Endothelial cell of umbilical vein (primary cell): ENCODE data around the gene COL4A2. TPM values are rescaled to one million over a fixed set of nuclear protein-coding genes. Genes with fewer than 3 reads are reported as not detected.

Experiments
- BruUV-seq: library from RNA; stranded (reverse); fragments of 400-500 nt; replicated peaks from 2 replicates; lab custom pipeline; 2021; lab: Mats Ljungman, UMichigan
- CTCF ChIA-PET: fragments of 300-600, 350-600 bp; sonication (Branson Sonifier 250); formaldehyde crosslinking; loops from one replicate; lab custom pipeline; 2021; ENCODE audit warnings: antibody characterized with exemption, inconsistent platforms; lab: Charles Lee
- POLR2A ChIA-PET: fragments of 300-600, 350-600 bp; sonication (Branson Sonifier 250); formaldehyde crosslinking; loops from one replicate; lab custom pipeline; 2021; ENCODE audit warnings: antibody characterized with exemption, inconsistent platforms; lab: Charles Lee
- DNase-seq: peaks from one replicate; pipeline ENCODE4 v3.0.0-alpha.2; 2011; ENCODE audit warnings: low read depth, low spot score
- FAIRE-seq: peaks from 2 replicates; lab custom pipeline; 2011; peaks lifted over from hg19 to GRCh38; lab: Jason Lieb, UNC
- H2AFZ ChIP-seq: 2 replicates; pipeline ENCODE4 v1.6.0; 2012; ENCODE audit warnings: low read depth, low read length, control low read depth, inconsistent platforms
- H3K27ac ChIP-seq: 2 replicates; pipeline ENCODE4 v1.5.1; 2011; ENCODE audit warnings: low read depth, mild to moderate bottlenecking, control low read depth, low read length, moderate library complexity; ENCODE audit not compliant: insufficient read depth
- H3K27me3 ChIP-seq, 2 experiments: 2 replicates each; pipeline versions ENCODE4 v1.6.0 to v1.6.1; 2011; ENCODE audit warnings: low read length in 2 of 2, mixed read lengths in 1 of 2; ENCODE audit not compliant: control insufficient read depth in 2 of 2, insufficient read depth in 2 of 2
- H3K36me3 ChIP-seq, 2 experiments: 2 replicates in 1 of 2; 3 replicates in 1 of 2; pipeline ENCODE4 v1.5.1; 2011; ENCODE audit warnings: low read length in 2 of 2, mild to moderate bottlenecking in 1 of 2, moderate library complexity in 1 of 2; ENCODE audit not compliant: control insufficient read depth in 2 of 2, insufficient read depth in 2 of 2; ENCODE audit errors: extremely low read depth in 1 of 2
- H3K4me1 ChIP-seq: 3 replicates; pipeline ENCODE4 v1.5.1; 2011; ENCODE audit warnings: mild to moderate bottlenecking, low read length; ENCODE audit not compliant: control insufficient read depth, insufficient read depth; ENCODE audit errors: extremely low read depth
- H3K4me2 ChIP-seq: 2 replicates; pipeline ENCODE4 v1.6.1; 2011; ENCODE audit warnings: low read length, control low read depth, mixed read lengths; ENCODE audit not compliant: insufficient read depth
- H3K4me3 ChIP-seq, 3 experiments: fragments of 200-600 bp in 1 of 3; sonication (generic), shearing (Covaris generic) in 1 of 3; replicated peaks in 1 of 3; 2 replicates each; pipeline ENCODE4 v1.5.1; 2011 to 2016; ENCODE audit warnings: control low read depth in 3 of 3, low read length in 3 of 3, mild to moderate bottlenecking in 2 of 3, inconsistent platforms in 1 of 3, low read depth in 1 of 3, moderate library complexity in 1 of 3; ENCODE audit not compliant: insufficient read depth in 1 of 3
- H3K79me2 ChIP-seq: 2 replicates; pipeline ENCODE4 v1.6.0; 2012; ENCODE audit warnings: low read length, inconsistent platforms; ENCODE audit not compliant: control insufficient read depth, insufficient read depth
- H3K9ac ChIP-seq: replicated peaks from 2 replicates; pipeline ENCODE3; 2011; ENCODE audit warnings: low read length, control low read depth; ENCODE audit not compliant: insufficient read depth; ENCODE audit errors: extremely low read depth
- H3K9me1 ChIP-seq: replicated peaks from 3 replicates; pipeline ENCODE4 v1.6.0; 2011; ENCODE audit warnings: mild to moderate bottlenecking, low read length; ENCODE audit not compliant: control insufficient read depth, insufficient read depth; ENCODE audit errors: extremely low read depth
- H3K9me3 ChIP-seq: replicated peaks from 2 replicates; pipeline ENCODE4 v1.5.1; 2012; ENCODE audit warnings: low read length, inconsistent platforms; ENCODE audit not compliant: control insufficient read depth, insufficient read depth
- H4K20me1 ChIP-seq: replicated peaks from 2 replicates; pipeline ENCODE3; 2011; ENCODE audit warnings: mild to moderate bottlenecking, low read length; ENCODE audit not compliant: control insufficient read depth, insufficient read depth; ENCODE audit errors: extremely low read depth
- EZH2 ChIP-seq: IDR thresholded peaks from 2 replicates; pipeline ENCODE4 v1.6.1; 2012; ENCODE audit warnings: borderline replicate concordance, low read depth, mild to moderate bottlenecking, moderate library complexity, low read length, inconsistent platforms; ENCODE audit not compliant: severe bottlenecking
- FOS ChIP-seq: IDR thresholded peaks from 2 replicates; pipeline ENCODE4 v1.6.1; 2011; ENCODE audit warnings: mild to moderate bottlenecking, low read length, moderate library complexity, borderline replicate concordance; ENCODE audit not compliant: insufficient read depth
- GATA2 ChIP-seq: IDR thresholded peaks from 2 replicates; pipeline ENCODE4 v1.7.0; 2011; ENCODE audit warnings: low read depth, mild to moderate bottlenecking, moderate library complexity, mixed read lengths, low read length; ENCODE audit not compliant: insufficient read length, insufficient read depth
- JUN ChIP-seq: IDR thresholded peaks from 2 replicates; pipeline ENCODE4 v1.6.1; 2011; ENCODE audit warnings: borderline replicate concordance, low read depth; ENCODE audit not compliant: insufficient read length, insufficient read depth
- MAX ChIP-seq: IDR thresholded peaks from 2 replicates; pipeline ENCODE4 v1.6.1; 2011; ENCODE audit not compliant: insufficient read depth, insufficient read length
- MYC ChIP-seq: IDR thresholded peaks from one replicate; pipeline ENCODE4 v1.6.1; 2011; ENCODE audit warnings: mild to moderate bottlenecking, low read depth, low read length
- POLR2A ChIP-seq: IDR thresholded peaks from 2 replicates; pipeline ENCODE4 v1.6.1; 2012; ENCODE audit warnings: low read depth, mild to moderate bottlenecking, control low read depth, low read length
- POLR2AphosphoS5 ChIP-seq: IDR thresholded peaks from 2 replicates; pipeline ENCODE4 v1.6.1; 2012; ENCODE audit warnings: low read depth, mild to moderate bottlenecking, control low read depth, low read length, moderate library complexity; ENCODE audit not compliant: insufficient read depth
- dilution Hi-C: fragments of 300-500 bp; cut with MboI; formaldehyde crosslinking; loops from one replicate; pipeline ENCODE4 v1.15.0; 2019; ENCODE audit warnings: low sequenced_read_pairs; ENCODE audit not compliant: extremely low pct_ligation_motif_present
- intact Hi-C: fragments of 100-400 bp; cut with micrococcal nuclease; formaldehyde crosslinking; loops from one replicate; pipeline ENCODE4 v1.10.0; 2022
- polyA plus RNA-seq, 4 experiments: library from polyadenylated mRNA; depleted of rRNA in 3 of 4; stranded (reverse) in 3 of 4; unstranded in 1 of 4; fragments of >200 nt; gene quantifications; 2 replicates each; pipeline versions ENCODE4 v1.2.1 to v1.2.3, GENCODE V29; 2011 to 2012; ENCODE audit warnings: missing spikeins in 1 of 4
- total RNA-seq: library from RNA; stranded (reverse); gene quantifications from 2 replicates; pipeline ENCODE4 v1.2.3, GENCODE V29; 2021
- TF ChIP-seq, protein P1 (sequence below), 2 donors: IDR thresholded peaks; 1 replicate in 1 of 2; 2 replicates in 1 of 2; pipeline ENCODE4 v1.5.1; 2011; ENCODE audit warnings: low read length in 2 of 2, mild to moderate bottlenecking in 2 of 2, moderate library complexity in 2 of 2, control low read depth in 1 of 2, inconsistent platforms in 1 of 2, low read depth in 1 of 2; ENCODE audit not compliant: insufficient read depth in 1 of 2; ENCODE audit errors: extremely low read depth in 1 of 2

The COL4A2 gene
- total and polyA plus RNA-seq, 2 donors (not counting 3 experiments of a cell fraction or from before 2014, with no cell fraction given): 792 to 940 TPM

DNA sequence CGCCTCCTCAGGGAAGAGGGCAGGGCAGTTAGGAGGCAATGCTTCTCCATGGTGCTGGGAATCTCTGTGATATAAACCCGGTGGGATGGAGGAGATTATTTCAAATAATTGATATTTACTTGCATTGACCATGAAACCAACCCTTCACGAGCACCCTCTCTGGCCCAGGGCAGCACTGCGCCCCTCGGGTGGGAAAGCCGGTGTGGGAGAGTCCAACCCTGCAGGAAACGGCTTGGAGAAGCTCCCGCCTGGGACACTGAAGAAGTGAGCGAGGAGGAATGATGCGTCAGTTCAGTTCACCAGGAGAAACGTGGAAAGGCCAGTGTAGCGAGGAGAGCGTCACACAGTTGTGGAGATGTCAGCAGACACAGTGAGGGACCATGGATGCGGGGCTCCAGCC lies 99.9 kb downstream of the COL4A2 start:
- intact Hi-C loops: no loop called here
- no peaks in the 10 kb centered on the region for H3K79me2 ChIP-seq

More for the DNA sequence above, 99.9 kb downstream of the COL4A2 start:
- peak overlapping the region; percentile 91 for H3K27ac ChIP-seq
- no peak overlapping the region for H3K4me2 ChIP-seq
- DNase-seq: no peak
- H3K9me3 ChIP-seq: no peaks in the 10 kb centered on the region
- H3K4me1 ChIP-seq: peaks cover 66% of the 10 kb centered on the region
- FAIRE-seq: no peak
- no peaks in the 10 kb centered on the region for H4K20me1 ChIP-seq
- BruUV-seq: no TSS peak
- CTCF ChIA-PET: interaction anchor here (0.5 to 0.7 kb wide), 2 partner anchors 145 to 159 kb away, joined by 3 read pairs; no protein-coding TSS in a partner anchor
- peaks cover 1 to 3% of the 10 kb centered on the region in 2 experiments for H3K36me3 ChIP-seq
- POLR2A ChIA-PET: no interaction called here
- H3K9me1 ChIP-seq: no peaks in the 10 kb centered on the region
- H2AFZ ChIP-seq: no peak overlapping the region
- TF ChIP-seq EZH2: no peak
- TF ChIP-seq JUN: no peak
- TF ChIP-seq GATA2: no peak
- no peak for TF ChIP-seq POLR2A
- TF ChIP-seq, protein P1, sequence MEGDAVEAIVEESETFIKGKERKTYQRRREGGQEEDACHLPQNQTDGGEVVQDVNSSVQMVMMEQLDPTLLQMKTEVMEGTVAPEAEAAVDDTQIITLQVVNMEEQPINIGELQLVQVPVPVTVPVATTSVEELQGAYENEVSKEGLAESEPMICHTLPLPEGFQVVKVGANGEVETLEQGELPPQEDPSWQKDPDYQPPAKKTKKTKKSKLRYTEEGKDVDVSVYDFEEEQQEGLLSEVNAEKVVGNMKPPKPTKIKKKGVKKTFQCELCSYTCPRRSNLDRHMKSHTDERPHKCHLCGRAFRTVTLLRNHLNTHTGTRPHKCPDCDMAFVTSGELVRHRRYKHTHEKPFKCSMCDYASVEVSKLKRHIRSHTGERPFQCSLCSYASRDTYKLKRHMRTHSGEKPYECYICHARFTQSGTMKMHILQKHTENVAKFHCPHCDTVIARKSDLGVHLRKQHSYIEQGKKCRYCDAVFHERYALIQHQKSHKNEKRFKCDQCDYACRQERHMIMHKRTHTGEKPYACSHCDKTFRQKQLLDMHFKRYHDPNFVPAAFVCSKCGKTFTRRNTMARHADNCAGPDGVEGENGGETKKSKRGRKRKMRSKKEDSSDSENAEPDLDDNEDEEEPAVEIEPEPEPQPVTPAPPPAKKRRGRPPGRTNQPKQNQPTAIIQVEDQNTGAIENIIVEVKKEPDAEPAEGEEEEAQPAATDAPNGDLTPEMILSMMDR (IDR thresholded peaks at IDR 0.05; ENCODE audit: extremely low read depth in 1 of 2, insufficient read depth in 1 of 2, low read depth in 1 of 2, low read length in 2 of 2): no peak
- TF ChIP-seq MYC: no peak
- TF ChIP-seq POLR2AphosphoS5: no peak
- no peak for TF ChIP-seq MAX
- no peak for TF ChIP-seq FOS
- H3K4me3 ChIP-seq: no peak overlapping the region
- dilution Hi-C loops: no loop called here
- no peak overlapping the region for H3K9ac ChIP-seq
- H3K27me3 ChIP-seq: no peaks in the 10 kb centered on the region
